Natural killer cell (primary cell): ENCODE measurements around the gene TBC1D22A. TPM values are rescaled to one million over a fixed set of nuclear protein-coding genes. Genes with fewer than 3 reads are reported as not detected.
A peak's percentile ranks its signal among the peaks of the same experiment; 100 is the strongest.

Source experiments
- ATAC-seq, 3 donors: fragments of 150-1000 bp in 2 of 3; fragments of 200-7000 bp in 1 of 3; cut with Tn5 transposase; 1 replicate in 1 of 3; 2 replicates in 2 of 3; pipeline ENCODE4 v1.10.0; 2021; ENCODE audit warnings: mild to moderate bottlenecking in 2 of 3, moderate library complexity in 2 of 3
- DNase-seq, 2 donors: peaks; one replicate each; pipeline versions ENCODE4 v3.0.0 to v3.0.0-alpha.2; 2013 to 2021; ENCODE audit warnings: mixed read lengths in 1 of 2
- H3K27ac ChIP-seq: one replicate; pipeline ENCODE4 v1.5.1; 2013; ENCODE audit warnings: mild to moderate bottlenecking, low read length
- H3K27me3 ChIP-seq: one replicate; pipeline ENCODE4 v1.6.1; 2013; ENCODE audit warnings: low read length; ENCODE audit not compliant: control insufficient read depth, insufficient read depth
- H3K36me3 ChIP-seq: one replicate; pipeline ENCODE4 v1.6.1; 2013; ENCODE audit warnings: low read length; ENCODE audit not compliant: control insufficient read depth, insufficient read depth
- H3K4me1 ChIP-seq: one replicate; pipeline ENCODE4 v1.6.1; 2013; ENCODE audit warnings: low read length; ENCODE audit not compliant: control insufficient read depth, insufficient read depth
- H3K4me3 ChIP-seq: one replicate; pipeline ENCODE4 v1.5.1; 2013; ENCODE audit warnings: low read length
- H3K9me3 ChIP-seq: one replicate; pipeline ENCODE4 v1.6.1; 2013; ENCODE audit warnings: low read length; ENCODE audit not compliant: control insufficient read depth, insufficient read depth
- H3K27ac Mint-ChIP-seq, 2 donors: one replicate each; pipeline ENCODE4 v1.8.0; 2022; ENCODE audit warnings: mild to moderate bottlenecking in 2 of 2, mixed read lengths in 2 of 2, moderate library complexity in 1 of 2
- H3K27me3 Mint-ChIP-seq, 2 donors: one replicate each; pipeline ENCODE4 v1.8.0; 2022; ENCODE audit warnings: low read depth in 2 of 2, mixed read lengths in 2 of 2
- H3K36me3 Mint-ChIP-seq: one replicate; pipeline ENCODE4 v1.8.0; 2022; ENCODE audit warnings: mixed read lengths
- H3K4me1 Mint-ChIP-seq, 2 donors: one replicate each; pipeline ENCODE4 v1.8.0; 2022; ENCODE audit warnings: mixed read lengths in 2 of 2
- H3K4me3 Mint-ChIP-seq: one replicate; pipeline ENCODE4 v1.8.0; 2022; ENCODE audit warnings: mild to moderate bottlenecking, moderate library complexity, mixed read lengths
- H3K9me3 Mint-ChIP-seq, 2 donors: one replicate each; pipeline ENCODE4 v1.8.0; 2022; ENCODE audit warnings: mixed read lengths in 2 of 2
- CTCF ChIP-seq: fragments of 200-600 bp; IDR thresholded peaks from one replicate; pipeline ENCODE4 v1.8.0; 2022; ENCODE audit warnings: antibody characterized with exemption
- WGBS: methylation state at CpG from one replicate; pipeline ENCODE4 v1.1.7; 2013; ENCODE audit warnings: missing lambda C conversion rate; ENCODE audit not compliant: insufficient coverage; 5-methylcytosine and 5-hydroxymethylcytosine counted together
- intact Hi-C: fragments of 100-400 bp; cut with micrococcal nuclease; formaldehyde crosslinking; loops from one replicate; pipeline ENCODE4 v1.14.2; 2022
- total RNA-seq, 4 donors: library from RNA; stranded (reverse); fragments of 120-200 nt in 1 of 4; gene quantifications; one replicate each; pipeline versions ENCODE4 v1.2.3 to v1.2.4, GENCODE V29; 2013 to 2022

The TBC1D22A gene
- total RNA-seq, 3 donors from 2014 or later (not counting 1 experiment from before 2014, with no cell fraction given), result 47.4 to 53.7 (median 53.2) TPM

GRCh38 chr22:46766611-46767010, 4.2 kb downstream of the TBC1D22A start:
- Mint-ChIP-seq H3K27me3 (no peaks in the 10 kb centered on the region), H3K9me3 (no peaks in the 10 kb centered on the region), H3K27ac (peak overlapping the region; percentile 55 to 86), H3K4me1 (peaks cover 76 to 89% of the 10 kb centered on the region in 2 donors), H3K4me3 (no peak overlapping the region), H3K36me3 (no peaks in the 10 kb centered on the region)
- Histone ChIP-seq H3K9me3 (no peaks in the 10 kb centered on the region), H3K4me1 (peaks cover 72% of the 10 kb centered on the region), H3K27ac (no peak overlapping the region), H3K36me3 (peaks cover 2% of the 10 kb centered on the region), H3K4me3 (no peak overlapping the region), H3K27me3 (no peaks in the 10 kb centered on the region)
- no peak for TF ChIP-seq CTCF
- WGBS, result 96% methylated on average over 8 of the region's 8 CpGs
- DNase-seq (no peak), ATAC-seq (no peak)
- intact Hi-C loops, result no loop called here

- TF ChIP-seq CTCF, result no peak
These were observed 5.0 kb downstream of the TBC1D22A start for GRCh38 chr22:46767249-46767985.

GRCh38 chr22:46769191-46769675, 6.8 kb downstream of the TBC1D22A start:
- WGBS, result 81% methylated on average over 17 of the region's 17 CpGs
- Histone ChIP-seq H3K36me3 (peaks cover 4% of the 10 kb centered on the region), H3K4me1 (peaks cover 69% of the 10 kb centered on the region), H3K4me3 (no peak overlapping the region), H3K9me3 (no peaks in the 10 kb centered on the region), H3K27ac (peak overlapping the region; percentile 83), H3K27me3 (no peaks in the 10 kb centered on the region)
- Mint-ChIP-seq H3K9me3 (no peaks in the 10 kb centered on the region), H3K4me1 (peaks cover 64 to 76% of the 10 kb centered on the region in 2 donors), H3K4me3 (no peak overlapping the region), H3K27me3 (no peaks in the 10 kb centered on the region), H3K27ac (peak overlapping the region; percentile 88 to 89), H3K36me3 (no peaks in the 10 kb centered on the region)
- DNase-seq, result no peak
- no peak for TF ChIP-seq CTCF
- intact Hi-C loops, result no loop called here
- no peak for ATAC-seq

More at GRCh38 chr22:46767249-46767985, 5.0 kb downstream of the TBC1D22A start:
- Histone ChIP-seq H3K27ac (peak overlapping the region; percentile 83), H3K4me1 (peaks cover 66% of the 10 kb centered on the region), H3K9me3 (no peaks in the 10 kb centered on the region), H3K4me3 (no peak overlapping the region), H3K36me3 (peaks cover 2% of the 10 kb centered on the region), H3K27me3 (no peaks in the 10 kb centered on the region)
- peak overlapping the region; percentile 55 to 86 for H3K27ac Mint-ChIP-seq
- no peak overlapping the region for H3K4me3 Mint-ChIP-seq
- H3K9me3 Mint-ChIP-seq, result no peaks in the 10 kb centered on the region
- no peak for DNase-seq
- no peak for ATAC-seq
- no peaks in the 10 kb centered on the region for H3K27me3 Mint-ChIP-seq
- H3K4me1 Mint-ChIP-seq, result peaks cover 68 to 81% of the 10 kb centered on the region in 2 donors
- intact Hi-C loops, result no loop called here
- H3K36me3 Mint-ChIP-seq, result no peaks in the 10 kb centered on the region
- 93% methylated on average over 11 of the region's 11 CpGs for WGBS
